ENCODE measurements around the gene CCDC122.

DNA sequence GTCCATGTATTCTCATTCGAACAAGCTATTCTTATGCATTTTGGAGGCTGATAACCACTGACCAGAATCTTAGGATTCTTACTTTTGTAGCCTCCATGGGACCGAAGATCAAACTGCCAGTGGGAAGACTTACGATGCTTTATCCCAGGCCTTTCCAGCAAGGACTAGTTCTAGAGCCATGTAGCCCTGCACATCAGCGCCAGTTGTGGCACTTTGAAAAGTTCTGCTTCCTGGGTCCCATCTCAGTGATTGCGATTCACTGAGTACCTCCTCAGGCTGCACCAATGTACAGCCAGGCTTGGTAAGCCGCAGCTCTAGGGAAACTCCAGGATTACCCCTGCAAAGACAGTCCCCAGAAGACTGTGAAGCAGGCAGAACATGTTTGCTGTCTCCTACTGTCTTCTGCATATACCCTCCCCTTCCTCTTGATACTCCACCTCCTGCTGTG, 73.8 kb downstream of the CCDC122 start:
- TF ChIP-seq, protein P1, sequence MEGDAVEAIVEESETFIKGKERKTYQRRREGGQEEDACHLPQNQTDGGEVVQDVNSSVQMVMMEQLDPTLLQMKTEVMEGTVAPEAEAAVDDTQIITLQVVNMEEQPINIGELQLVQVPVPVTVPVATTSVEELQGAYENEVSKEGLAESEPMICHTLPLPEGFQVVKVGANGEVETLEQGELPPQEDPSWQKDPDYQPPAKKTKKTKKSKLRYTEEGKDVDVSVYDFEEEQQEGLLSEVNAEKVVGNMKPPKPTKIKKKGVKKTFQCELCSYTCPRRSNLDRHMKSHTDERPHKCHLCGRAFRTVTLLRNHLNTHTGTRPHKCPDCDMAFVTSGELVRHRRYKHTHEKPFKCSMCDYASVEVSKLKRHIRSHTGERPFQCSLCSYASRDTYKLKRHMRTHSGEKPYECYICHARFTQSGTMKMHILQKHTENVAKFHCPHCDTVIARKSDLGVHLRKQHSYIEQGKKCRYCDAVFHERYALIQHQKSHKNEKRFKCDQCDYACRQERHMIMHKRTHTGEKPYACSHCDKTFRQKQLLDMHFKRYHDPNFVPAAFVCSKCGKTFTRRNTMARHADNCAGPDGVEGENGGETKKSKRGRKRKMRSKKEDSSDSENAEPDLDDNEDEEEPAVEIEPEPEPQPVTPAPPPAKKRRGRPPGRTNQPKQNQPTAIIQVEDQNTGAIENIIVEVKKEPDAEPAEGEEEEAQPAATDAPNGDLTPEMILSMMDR (IDR thresholded peaks at IDR 0.05), result no peak
- no peak for TF ChIP-seq POLR2A (IDR thresholded peaks at IDR 0.05)
